OCI-LY7 (cell line): ENCODE results near the gene CDR2.

Experiments used
- EZH2phosphoT487 ChIP-seq: fragments of 200-600 bp; sonication (generic); IDR thresholded peaks from 2 replicates; pipeline ENCODE4 v1.6.1; 2018; ENCODE audit warnings: low read depth, borderline replicate concordance, mild to moderate bottlenecking, mixed run types, antibody characterized with exemption, low read length, moderate library complexity, mixed read lengths
- TF ChIP-seq, protein P1 (sequence below): fragments of 200-600 bp; sonication (generic); conservative IDR thresholded peaks from 2 replicates; pipeline ENCODE4 v1.5.1; 2014; ENCODE audit warnings: mild to moderate bottlenecking, antibody characterized with exemption, low read length, moderate library complexity, mixed read lengths

DNA sequence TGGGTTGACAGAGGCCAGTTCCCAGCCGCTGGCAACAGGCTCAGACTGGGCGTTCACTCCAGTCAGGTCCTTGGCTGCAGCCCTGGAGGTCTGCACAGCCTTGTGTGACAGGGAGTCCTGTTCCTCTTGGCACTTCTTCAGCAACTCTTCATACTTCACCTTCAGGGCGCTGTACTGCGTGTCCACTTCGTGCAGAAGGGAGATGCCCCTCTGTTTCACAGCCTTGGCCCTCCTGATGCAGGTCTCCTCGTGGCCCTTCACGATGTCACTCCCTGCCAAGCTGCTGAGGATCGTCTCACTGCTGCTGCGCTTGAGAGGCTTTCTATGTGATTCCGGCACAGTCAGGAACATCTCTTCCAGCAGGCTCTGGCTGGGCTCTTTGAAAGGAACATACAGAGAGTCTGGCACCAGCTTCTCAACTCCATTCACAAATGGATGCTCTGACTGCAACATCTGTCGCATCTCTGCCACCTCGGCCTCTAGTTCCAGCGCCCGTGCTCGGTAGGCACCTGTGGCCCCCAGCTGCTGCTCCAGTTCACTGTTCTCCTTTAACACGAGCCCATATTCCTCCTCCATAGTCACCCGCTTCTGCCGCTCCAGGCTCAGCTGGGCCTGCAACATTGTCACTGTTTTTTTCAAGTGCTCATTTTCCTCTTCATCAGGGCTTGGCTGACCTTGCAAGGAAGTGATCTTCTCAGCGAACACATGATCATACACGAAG, 27.2 kb downstream of the CDR2 start:
- TF ChIP-seq, protein P1, sequence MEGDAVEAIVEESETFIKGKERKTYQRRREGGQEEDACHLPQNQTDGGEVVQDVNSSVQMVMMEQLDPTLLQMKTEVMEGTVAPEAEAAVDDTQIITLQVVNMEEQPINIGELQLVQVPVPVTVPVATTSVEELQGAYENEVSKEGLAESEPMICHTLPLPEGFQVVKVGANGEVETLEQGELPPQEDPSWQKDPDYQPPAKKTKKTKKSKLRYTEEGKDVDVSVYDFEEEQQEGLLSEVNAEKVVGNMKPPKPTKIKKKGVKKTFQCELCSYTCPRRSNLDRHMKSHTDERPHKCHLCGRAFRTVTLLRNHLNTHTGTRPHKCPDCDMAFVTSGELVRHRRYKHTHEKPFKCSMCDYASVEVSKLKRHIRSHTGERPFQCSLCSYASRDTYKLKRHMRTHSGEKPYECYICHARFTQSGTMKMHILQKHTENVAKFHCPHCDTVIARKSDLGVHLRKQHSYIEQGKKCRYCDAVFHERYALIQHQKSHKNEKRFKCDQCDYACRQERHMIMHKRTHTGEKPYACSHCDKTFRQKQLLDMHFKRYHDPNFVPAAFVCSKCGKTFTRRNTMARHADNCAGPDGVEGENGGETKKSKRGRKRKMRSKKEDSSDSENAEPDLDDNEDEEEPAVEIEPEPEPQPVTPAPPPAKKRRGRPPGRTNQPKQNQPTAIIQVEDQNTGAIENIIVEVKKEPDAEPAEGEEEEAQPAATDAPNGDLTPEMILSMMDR = no peak
- no peak for TF ChIP-seq EZH2phosphoT487
